ENCODE results near the gene USP49. TPM values are rescaled to one million over a fixed set of nuclear protein-coding genes. Genes with fewer than 3 reads are reported as not detected.
A peak's percentile ranks its signal among the peaks of the same experiment; 100 is the strongest.

USP49 gene
- total and polyA plus RNA-seq, 10 of the 15 experiments (the other 5 are each of a cell fraction or from before 2014, with no cell fraction given): 1.0 to 7.7 (median 4.3) TPM

DNA sequence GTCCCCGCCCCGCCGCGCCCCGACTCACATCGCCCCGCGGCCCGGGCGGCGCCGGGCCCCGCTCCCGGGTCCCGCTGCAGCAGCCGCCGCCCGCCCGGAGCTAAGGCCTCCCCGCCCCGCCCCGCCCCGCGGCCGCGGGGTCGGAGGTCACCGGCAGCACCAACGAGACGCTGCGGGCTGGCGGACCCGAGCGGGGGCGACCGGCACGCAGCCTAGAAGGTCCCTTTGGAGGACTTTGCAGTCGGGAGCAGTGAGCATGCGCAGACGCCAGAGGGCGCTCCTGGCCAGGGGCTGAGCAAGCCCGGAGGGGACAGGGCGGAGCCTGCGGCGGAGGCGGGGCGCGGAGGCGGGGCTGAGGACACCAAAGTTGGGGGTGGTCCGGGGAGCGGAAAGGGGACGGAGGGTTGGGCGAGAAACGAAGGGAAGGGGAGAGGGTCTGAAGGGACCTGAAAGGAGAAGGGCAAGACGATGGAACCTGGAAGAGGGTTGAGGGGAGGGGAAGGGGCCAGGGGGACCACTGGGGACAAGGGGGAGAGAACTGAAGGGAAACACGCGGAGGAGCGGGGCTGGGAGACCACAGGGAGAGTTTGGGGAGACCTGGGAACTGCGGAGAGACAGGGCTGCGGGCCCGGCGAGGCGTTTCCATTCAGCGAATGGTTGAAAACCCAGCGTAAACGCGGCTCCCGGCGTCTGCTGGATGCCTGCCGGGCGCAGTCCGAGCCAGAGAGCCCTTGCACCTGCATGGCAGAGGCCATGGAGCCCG, 115.2 kb downstream of the USP49 start, which contains the start of gene FRS3 (continued):
- TF ChIP-seq, protein P1, sequence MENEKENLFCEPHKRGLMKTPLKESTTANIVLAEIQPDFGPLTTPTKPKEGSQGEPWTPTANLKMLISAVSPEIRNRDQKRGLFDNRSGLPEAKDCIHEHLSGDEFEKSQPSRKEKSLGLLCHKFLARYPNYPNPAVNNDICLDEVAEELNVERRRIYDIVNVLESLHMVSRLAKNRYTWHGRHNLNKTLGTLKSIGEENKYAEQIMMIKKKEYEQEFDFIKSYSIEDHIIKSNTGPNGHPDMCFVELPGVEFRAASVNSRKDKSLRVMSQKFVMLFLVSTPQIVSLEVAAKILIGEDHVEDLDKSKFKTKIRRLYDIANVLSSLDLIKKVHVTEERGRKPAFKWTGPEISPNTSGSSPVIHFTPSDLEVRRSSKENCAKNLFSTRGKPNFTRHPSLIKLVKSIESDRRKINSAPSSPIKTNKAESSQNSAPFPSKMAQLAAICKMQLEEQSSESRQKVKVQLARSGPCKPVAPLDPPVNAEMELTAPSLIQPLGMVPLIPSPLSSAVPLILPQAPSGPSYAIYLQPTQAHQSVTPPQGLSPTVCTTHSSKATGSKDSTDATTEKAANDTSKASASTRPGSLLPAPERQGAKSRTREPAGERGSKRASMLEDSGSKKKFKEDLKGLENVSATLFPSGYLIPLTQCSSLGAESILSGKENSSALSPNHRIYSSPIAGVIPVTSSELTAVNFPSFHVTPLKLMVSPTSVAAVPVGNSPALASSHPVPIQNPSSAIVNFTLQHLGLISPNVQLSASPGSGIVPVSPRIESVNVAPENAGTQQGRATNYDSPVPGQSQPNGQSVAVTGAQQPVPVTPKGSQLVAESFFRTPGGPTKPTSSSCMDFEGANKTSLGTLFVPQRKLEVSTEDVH (IDR thresholded peaks at IDR 0.05; ENCODE audit: low read depth, partially characterized antibody): no peak
- TF ChIP-seq SP1 (IDR thresholded peaks at IDR 0.05; ENCODE audit: low read depth, low read length) (peak; percentile 64), BMI1 (IDR thresholded peaks at IDR 0.05; ENCODE audit: borderline replicate concordance) (no peak), MAX (IDR thresholded peaks at IDR 0.05; ENCODE audit: low read depth, low read length) (peak; percentile 32; the same call in 1 of the 2 replicates), E2F4 (IDR thresholded peaks at IDR 0.05; ENCODE audit: low read depth, low read length) (no peak), ZNF207 (IDR thresholded peaks at IDR 0.05; ENCODE audit: borderline replicate concordance) (no peak), REST (IDR thresholded peaks at IDR 0.05; ENCODE audit: low read depth, low read length) (no peak), BCLAF1 (IDR thresholded peaks at IDR 0.05) (no peak), IKZF1 (conservative IDR thresholded peaks at IDR 0.05) (peak; percentile 81), PRDM15 (CRISPR knock-in tag; IDR thresholded peaks at IDR 0.05) (no peak), RELA (IDR thresholded peaks at IDR 0.05; ENCODE audit: borderline replicate concordance, partially characterized antibody) (peak; percentile 92)

Data from GM12878 (cell line).